ENCODE results near the gene SLC35F1. TPM values are rescaled to one million over a fixed set of nuclear protein-coding genes. Genes with fewer than 3 reads are reported as not detected.

SLC35F1 gene
- total RNA-seq, 1 donor from 2014 or later, result not detected

DNA sequence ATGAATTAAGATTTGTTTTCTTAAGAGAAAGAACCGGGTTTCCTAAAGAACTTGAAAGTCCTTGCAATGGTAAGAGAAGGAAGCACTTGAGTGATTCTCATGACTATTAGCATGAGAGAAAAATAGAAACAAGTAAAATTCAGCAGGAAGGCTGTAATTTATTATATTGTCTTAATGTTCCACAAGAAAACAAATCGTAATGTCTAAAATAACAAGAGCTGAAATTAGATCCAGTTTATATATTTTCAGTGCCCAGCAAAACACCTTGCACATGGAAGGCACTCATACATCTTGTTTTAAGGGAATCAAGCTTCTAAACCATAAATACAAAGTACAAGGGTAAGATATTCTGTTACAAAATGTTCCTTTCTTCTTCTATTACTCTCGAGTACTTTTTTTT is 411.6 kb downstream of the SLC35F1 start:
- H3K27me3 Mint-ChIP-seq, result no peaks in the 10 kb centered on the region
- H3K27ac Mint-ChIP-seq, result no peak overlapping the region
- TF ChIP-seq, protein P1, sequence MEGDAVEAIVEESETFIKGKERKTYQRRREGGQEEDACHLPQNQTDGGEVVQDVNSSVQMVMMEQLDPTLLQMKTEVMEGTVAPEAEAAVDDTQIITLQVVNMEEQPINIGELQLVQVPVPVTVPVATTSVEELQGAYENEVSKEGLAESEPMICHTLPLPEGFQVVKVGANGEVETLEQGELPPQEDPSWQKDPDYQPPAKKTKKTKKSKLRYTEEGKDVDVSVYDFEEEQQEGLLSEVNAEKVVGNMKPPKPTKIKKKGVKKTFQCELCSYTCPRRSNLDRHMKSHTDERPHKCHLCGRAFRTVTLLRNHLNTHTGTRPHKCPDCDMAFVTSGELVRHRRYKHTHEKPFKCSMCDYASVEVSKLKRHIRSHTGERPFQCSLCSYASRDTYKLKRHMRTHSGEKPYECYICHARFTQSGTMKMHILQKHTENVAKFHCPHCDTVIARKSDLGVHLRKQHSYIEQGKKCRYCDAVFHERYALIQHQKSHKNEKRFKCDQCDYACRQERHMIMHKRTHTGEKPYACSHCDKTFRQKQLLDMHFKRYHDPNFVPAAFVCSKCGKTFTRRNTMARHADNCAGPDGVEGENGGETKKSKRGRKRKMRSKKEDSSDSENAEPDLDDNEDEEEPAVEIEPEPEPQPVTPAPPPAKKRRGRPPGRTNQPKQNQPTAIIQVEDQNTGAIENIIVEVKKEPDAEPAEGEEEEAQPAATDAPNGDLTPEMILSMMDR (IDR thresholded peaks at IDR 0.05), result no peak
- no peak overlapping the region for H3K4me3 Mint-ChIP-seq
- no peaks in the 10 kb centered on the region for H3K4me1 Mint-ChIP-seq
- DNase-seq (no peak), ATAC-seq (ENCODE audit: low read depth) (no peak)
- no peaks in the 10 kb centered on the region for H3K36me3 Mint-ChIP-seq (ENCODE audit: low read depth)
- intact Hi-C loops (cut with micrococcal nuclease), result no loop called here
- ChIA-PET POLR2A (no interaction called here), CTCF (no interaction called here)
- H3K9me3 Mint-ChIP-seq, result no peaks in the 10 kb centered on the region

DNA sequence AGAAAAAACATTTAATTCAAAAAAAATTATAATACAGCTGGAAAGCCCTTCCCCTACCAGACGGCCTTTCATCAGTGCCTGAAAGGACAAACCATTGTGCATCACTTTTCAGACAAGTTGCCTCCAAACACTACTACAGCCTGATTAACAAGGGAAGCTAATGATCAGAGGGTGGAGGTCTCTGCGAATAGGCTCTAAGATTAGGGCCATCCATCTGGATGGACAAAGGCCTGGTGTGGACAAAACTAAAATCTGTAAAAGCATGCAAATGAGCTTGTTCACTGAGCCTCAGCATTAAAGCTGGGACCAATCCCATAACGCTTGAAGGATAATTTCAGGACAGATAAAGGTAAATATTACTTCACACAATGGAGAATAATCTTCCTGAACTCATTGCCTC is 412.4 kb downstream of the SLC35F1 start:
- H3K27me3 Mint-ChIP-seq, result no peaks in the 10 kb centered on the region
- no peak for ATAC-seq (ENCODE audit: low read depth)
- CTCF ChIA-PET, result no interaction called here
- POLR2A ChIA-PET, result no interaction called here
- intact Hi-C loops (cut with micrococcal nuclease), result no loop called here
- DNase-seq, result no peak
- no peak overlapping the region for H3K27ac Mint-ChIP-seq
- no peaks in the 10 kb centered on the region for H3K4me1 Mint-ChIP-seq
- TF ChIP-seq, protein P1 (IDR thresholded peaks at IDR 0.05), result no peak
- H3K36me3 Mint-ChIP-seq (ENCODE audit: low read depth), result no peaks in the 10 kb centered on the region
- no peak overlapping the region for H3K4me3 Mint-ChIP-seq
- no peaks in the 10 kb centered on the region for H3K9me3 Mint-ChIP-seq

DNA sequence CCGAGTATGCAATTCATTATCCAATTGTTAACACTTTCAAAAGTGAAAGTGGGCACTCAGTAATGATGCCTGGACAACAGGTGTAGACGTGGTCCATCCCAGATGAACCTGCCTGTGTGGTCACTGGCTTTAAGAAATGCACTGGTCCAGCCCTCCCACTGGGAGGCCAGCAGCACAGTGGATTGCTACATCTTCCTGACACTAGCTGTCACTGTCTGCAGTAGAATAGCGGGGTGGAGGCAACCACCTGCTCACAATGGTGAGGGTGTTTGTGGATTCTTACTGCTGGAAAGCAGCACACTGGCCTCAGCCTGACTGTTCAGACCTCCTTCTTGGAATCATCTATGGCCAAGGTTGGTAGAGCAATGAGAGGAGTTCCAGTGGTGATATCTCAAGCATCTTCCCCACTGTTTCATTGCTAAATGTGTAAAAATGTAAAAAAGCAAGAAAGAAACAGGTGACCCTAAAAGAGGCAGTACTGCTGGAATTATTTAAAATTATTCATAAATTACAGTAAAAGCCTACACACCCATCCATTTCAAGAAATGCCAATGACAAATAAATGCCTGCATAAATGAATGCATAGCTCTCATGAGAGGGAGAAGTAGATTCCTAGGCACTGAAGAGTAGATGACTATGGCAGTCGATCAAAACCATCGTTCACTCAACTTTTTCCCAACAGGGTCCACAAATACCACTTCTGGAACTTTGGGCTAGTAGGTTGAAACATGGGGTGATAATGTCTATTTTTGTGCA is 413.0 kb downstream of the SLC35F1 start:
- no peaks in the 10 kb centered on the region for H3K36me3 Mint-ChIP-seq (ENCODE audit: low read depth)
- POLR2A ChIA-PET, result no interaction called here
- H3K27me3 Mint-ChIP-seq, result no peaks in the 10 kb centered on the region
- no peak overlapping the region for H3K4me3 Mint-ChIP-seq
- TF ChIP-seq, protein P1 (IDR thresholded peaks at IDR 0.05), result no peak
- no peak overlapping the region for H3K27ac Mint-ChIP-seq
- intact Hi-C loops (cut with micrococcal nuclease), result no loop called here
- no peaks in the 10 kb centered on the region for H3K4me1 Mint-ChIP-seq
- no peak for ATAC-seq (ENCODE audit: low read depth)
- CTCF ChIA-PET, result no interaction called here
- DNase-seq, result no peak
- H3K9me3 Mint-ChIP-seq, result no peaks in the 10 kb centered on the region

DNA sequence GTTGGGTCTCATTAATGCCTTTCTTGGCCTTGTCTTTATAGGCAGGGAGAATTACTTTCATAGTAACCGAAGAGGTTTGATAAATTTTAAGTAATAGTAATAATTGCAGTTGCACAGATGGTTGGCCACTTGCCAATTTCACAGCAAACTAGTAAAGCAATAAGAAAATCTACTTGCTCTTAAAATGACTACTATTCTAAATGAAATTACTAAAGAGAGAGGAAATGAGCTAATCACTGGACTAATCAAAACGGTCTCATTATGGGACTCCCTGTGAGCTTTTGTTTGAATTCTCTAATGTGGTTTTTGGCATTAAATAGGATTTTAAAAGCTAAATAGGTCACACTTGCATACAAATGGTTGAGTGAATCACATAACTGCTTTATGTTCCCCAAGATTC is 413.6 kb downstream of the SLC35F1 start:
- CTCF ChIA-PET, result no interaction called here
- no peak for DNase-seq
- H3K27ac Mint-ChIP-seq, result no peak overlapping the region
- H3K4me1 Mint-ChIP-seq, result no peaks in the 10 kb centered on the region
- H3K9me3 Mint-ChIP-seq, result no peaks in the 10 kb centered on the region
- intact Hi-C loops (cut with micrococcal nuclease), result no loop called here
- TF ChIP-seq, protein P1 (IDR thresholded peaks at IDR 0.05), result no peak
- H3K36me3 Mint-ChIP-seq (ENCODE audit: low read depth), result no peaks in the 10 kb centered on the region
- ATAC-seq (ENCODE audit: low read depth), result no peak
- no peaks in the 10 kb centered on the region for H3K27me3 Mint-ChIP-seq
- POLR2A ChIA-PET, result no interaction called here
- no peak overlapping the region for H3K4me3 Mint-ChIP-seq

DNA sequence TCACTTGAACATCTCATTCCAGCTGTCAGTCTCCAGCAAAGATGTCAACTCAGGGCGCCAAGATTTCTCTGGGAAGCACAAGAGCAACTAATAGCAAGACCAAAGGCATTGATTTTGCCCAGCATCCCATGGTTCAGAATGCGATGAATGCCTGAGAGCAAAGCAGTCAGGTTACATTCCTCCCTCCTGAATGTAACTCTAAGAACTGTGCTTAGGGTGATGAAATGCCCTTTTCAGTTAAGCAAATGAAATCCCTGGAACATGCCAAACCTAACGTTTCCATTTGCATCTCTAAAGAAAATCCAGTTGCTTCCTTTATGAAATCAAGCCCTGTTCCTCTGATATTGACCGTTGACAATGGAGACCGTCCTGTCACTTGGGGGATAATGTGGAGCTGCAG is 417.1 kb downstream of the SLC35F1 start:
- Mint-ChIP-seq H3K27me3 (no peaks in the 10 kb centered on the region), H3K4me3 (no peak overlapping the region), H3K36me3 (ENCODE audit: low read depth) (no peaks in the 10 kb centered on the region), H3K27ac (no peak overlapping the region), H3K4me1 (no peaks in the 10 kb centered on the region), H3K9me3 (no peaks in the 10 kb centered on the region)
- ChIA-PET POLR2A (no interaction called here), CTCF (no interaction called here)
- intact Hi-C loops (cut with micrococcal nuclease), result no loop called here
- ATAC-seq (ENCODE audit: low read depth) (no peak), DNase-seq (no peak)
- TF ChIP-seq, protein P1 (IDR thresholded peaks at IDR 0.05), result no peak

Measured in activated B cell treated with CpG ODN at 0.5 μM for 24 hours (primary cell).